ENCODE data around the gene LCE1F.

LCE1F gene, protein sequence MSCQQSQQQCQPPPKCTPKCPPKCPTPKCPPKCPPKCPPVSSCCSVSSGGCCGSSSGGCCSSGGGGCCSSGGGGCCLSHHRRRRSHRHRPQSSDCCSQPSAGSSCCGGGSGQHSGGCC

DNA sequence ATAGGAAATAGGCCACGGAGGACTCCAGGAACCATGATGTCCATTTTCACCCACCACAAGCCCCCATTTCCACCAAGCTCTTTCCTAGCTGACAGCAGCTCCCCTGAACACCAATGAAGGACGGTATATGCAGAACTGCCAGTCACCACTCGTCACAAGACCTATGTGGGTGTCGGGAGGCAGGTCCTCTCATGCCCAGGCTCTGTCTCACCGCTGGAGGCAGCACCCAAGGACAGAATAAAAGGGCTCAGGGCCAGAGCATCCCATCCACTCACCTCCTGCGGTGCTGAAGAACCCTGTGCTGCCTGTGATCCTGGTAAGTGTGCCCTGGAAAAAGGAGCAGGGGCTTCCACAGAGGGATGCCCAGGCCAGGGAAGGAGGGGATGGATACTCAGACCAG lies at the start of gene LCE1F:
Gene LCE1F (plus strand): TSS at position 266 of the 400 bp plus-strand sequence. CDS start 1,232 bp downstream, outside the sequence.
- no peak for DNase-seq

DNA sequence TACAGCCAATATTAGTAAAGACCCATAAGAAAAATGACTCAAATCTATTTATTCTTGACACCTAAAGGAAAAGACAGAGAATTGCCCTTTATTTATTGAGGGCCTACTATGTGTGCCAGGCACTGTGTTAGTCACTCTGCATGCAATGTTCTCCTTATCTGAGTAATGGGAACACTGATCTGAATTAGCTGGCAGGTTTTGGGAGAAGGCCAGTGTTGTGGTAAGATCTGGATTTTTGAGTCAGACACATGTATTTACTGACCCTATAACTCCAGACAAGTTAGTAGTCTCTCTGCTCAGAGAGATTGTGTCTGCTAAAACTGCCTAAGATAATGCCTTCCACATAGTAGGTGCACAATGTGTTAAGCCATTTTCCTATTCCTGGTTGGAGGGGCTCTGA lies 49.7 kb upstream of the LCE1F start:
- no peak for DNase-seq

DNA sequence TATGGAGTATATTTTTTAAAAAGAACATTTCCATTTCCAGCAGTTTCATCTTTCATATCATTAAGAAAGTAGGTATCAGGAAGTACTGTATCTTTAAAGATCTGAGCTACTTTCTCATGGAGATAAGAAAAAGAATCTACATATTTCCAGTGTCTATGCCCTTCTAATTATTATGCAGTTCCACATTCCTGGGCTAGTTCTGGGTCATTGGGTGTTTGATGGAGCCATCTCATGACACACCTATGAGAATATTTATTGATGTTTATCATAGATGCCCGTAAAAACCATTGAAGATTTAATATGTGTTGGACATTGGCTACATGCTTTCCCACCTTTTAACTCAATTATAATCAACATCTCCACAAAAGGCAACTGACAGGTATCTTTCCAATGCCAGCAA lies 46.0 kb upstream of the LCE1F start:
- no peak for DNase-seq

DNA sequence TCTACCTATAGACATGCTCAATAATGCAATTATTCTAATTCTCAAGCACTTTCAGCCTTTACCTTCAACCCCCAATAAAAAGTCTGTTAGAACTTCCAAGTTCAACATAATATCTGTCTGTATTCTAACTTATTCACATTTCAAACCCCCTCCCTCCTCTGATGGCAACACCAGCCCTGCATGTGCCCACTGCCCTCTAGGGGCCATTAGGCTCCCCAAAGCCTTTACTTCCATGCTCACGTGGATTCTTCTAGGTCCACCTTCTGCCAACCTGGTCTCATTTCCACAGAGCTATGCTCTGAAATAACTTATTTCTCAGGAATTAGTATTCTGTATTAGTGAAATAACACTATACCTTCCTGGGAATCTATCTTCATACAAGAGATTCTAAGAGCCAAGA lies 39.3 kb upstream of the LCE1F start:
- DNase-seq: no peak

DNA sequence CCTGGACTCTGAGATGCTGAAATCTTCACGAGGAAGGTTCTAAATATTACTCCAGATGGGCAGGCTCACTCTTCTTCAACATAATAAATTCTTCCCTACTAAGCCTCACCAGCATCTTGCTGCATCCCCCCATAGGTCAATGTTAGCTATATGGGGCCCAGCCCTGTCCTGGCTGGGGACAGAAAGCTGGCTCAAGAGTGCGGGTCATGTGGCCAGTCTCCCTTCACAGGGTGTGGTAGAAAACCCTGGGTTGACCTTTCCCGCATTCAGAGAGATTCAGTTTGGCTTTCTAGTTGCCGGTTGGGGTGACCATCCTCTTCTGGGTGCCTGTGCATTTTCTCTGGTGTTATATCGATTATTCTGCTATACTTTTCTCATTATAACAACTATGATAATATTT lies 36.9 kb upstream of the LCE1F start:
- DNase-seq: no peak

DNA sequence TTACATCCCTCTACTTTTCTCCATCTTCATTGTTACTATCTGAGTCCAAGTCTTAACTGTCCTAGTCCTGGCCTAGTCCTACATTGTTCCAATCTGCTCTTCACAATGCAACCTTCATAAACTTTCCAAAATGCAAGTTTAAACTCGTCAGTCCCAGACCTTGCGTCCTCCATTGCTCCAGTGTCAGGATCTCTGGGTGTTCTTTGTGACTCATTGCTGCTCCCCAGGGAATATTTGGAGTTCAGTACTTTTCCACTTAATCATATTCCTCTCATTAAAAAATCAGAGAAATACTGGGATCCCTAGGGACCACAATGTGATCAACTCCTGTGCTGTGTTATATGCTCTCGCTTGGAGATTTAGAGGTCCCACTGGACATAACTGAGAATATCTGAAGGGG lies 35.1 kb upstream of the LCE1F start:
- DNase-seq: no peak

DNA sequence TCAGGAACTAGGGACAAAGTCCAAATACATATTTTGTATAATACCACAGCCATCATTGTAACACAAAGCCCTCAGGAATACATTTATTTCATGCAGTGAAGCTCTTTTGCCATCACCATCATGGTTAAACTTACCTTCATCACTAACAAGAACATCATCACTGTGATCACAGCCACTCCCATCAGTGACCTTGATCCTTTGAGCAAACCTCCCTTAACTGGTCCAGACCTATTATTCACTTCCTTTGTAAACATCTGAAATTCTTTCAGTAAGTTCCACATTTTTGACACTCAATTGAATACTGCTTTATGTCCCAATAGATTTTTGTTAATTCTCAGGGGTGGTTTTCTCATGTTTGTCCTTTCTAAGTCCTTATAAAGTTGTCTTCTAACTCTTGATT lies 33.3 kb upstream of the LCE1F start:
- no peak for DNase-seq

DNA sequence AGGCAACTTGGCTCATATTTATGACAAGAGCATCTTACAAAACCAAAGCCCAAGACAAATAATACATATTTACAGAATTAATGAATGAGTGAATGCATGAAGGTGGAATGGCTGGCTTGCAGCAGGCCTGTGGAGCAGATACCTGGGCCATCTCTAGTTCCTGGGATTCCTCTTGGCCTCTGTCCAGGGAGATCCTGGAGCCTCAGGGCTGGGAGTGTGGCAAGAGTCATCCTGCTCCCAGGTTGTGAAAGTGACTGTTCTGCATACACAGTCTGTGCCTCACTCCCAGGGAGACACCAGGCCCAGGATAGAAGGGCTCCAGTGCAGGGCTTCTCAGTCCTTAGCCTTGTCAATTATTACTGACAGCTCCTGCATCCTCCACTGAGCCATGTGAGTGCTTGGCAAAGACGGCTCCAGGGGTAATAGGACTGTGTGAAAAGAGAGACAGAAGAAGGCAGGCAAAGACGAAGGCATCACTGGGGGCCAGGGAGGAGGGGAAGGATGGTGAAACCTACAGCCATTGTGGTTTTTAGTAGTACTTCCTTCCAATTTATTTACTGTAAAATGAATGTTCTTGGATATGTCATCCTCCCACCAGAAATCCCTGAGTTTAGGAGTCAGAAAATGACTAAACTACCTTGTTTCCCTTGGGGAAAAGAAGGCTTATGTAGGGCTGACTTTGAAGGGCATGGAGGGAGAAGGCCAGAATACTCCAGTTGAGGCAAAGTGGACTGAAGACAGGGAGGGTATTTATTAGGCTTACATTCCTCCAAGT lies 31.4 kb upstream of the LCE1F start:
- no peak for DNase-seq

DNA sequence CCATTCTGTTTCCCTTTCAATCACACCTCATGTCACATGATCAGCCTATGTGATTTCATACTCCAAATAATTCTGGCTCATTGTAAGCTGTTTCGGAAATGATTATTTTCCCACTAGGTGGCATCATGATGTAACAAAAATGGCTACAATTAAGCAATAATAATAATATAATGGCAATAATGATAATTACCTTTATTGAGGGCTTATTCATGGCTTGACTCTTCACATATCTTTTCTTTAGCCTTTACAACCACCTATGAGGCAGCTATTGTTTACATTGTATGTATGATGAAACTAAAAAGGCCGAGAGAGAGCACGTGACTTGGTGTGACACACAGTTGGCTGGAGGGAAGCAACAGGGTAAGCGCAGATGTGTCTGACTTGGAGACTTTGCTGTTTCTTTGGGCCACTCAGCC lies 29.6 kb upstream of the LCE1F start:
- no peak for DNase-seq

DNA sequence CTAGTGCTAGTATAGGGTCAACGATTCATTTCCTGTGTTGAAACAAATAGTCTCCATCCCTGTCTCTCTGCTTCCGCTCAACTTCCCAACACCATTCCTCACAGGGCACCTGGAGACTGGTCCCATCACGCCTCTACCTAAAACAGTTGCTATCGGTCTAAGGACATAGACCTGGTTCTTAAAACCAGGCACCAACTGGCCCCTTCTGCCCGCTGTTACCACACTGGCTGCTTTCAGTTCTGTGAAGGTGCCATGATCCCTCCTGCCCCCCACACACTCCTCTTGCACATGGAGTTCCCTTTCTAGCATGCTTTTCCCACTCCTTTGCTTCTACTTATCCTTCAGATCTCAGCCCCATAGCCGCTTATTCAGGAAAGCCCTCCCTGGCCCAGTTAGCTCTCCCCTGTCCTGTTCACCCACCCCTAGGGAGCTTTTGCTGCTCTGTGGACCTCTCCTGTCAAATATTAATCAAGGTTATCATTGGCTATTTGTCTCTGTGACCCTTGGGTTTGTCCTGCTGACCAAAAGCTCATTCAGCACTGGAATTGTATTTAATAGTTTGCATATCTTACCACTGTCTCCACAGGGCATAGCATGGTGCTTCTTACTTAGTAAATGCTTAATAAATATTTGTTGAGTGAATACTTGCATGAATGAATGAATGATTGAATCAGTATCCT lies 29.0 kb upstream of the LCE1F start:
- no peak for DNase-seq

DNA sequence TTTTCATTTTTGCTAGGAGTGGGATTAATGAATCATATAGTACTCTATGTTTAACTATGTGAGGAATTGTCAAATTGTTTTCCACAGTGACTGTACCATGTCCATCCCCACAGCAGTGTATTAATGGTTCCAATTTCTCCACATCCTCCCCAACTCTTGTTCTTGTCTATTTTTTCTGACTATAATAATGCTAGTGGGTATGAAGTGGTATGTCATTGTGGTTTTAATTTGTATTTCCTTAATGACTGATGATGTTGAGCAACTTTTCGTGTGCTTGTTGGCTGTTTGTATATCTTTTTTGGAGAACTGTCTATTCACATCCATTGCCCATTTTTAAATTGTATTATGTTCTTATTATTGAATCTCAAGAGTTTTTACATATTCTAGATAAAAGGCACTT lies 27.1 kb upstream of the LCE1F start:
- no peak for DNase-seq

DNA sequence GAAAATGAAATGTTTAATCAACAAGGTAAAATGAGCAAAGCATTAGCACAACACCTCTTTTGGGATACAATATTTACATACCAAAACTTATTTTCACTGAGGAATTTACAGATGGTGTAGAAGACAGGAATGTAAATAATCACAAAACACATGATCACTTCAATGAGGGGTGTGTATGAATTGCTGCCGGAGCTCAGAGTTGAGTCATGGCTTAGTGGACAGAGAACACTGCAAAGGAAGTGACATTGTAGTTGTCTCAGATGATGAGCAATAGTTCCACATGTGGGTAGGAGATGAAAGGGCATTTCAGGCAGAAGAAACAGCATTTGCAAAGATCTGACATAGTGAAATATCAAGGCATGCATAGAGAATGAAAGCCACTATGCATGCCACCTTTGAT lies 22.7 kb upstream of the LCE1F start:
- no peak for DNase-seq

DNA sequence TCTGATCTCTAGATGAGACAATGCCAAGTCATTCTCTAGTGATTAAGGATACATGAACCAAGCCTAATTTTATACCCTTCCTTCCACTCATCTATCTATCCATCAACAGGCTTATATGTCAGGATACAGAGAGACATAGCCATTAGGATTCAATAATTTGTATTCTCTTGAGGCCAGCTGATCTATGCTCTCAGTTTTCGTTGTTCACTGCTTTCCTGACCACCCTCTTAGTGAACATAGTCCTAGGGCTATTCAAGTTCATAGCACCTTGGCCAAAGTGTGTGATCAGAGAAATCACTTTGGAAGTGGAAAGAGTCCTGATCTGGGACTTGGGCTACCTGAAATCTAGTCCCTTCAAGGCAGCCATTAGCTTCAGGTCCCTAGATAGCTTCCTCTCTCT lies 21.4 kb upstream of the LCE1F start:
- no peak for DNase-seq

DNA sequence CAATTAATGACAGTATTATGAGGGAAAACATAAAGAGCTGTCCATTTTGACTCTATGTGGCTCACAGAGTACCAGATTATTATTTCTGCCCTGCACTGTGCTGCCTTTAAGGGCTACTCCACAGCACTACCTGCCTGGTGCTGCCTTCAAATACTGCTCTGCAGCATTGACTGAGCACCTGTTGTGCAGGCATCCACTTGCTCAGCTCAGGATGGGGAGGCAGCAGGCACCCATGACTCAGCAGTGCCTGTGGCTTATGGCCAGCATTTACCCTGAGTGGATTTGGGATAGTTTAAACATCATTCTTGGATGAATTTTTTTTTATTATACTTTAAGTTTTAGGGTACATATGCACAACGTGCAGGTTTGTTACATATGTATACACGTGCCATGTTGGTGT lies 18.1 kb upstream of the LCE1F start:
- DNase-seq: no peak

DNA sequence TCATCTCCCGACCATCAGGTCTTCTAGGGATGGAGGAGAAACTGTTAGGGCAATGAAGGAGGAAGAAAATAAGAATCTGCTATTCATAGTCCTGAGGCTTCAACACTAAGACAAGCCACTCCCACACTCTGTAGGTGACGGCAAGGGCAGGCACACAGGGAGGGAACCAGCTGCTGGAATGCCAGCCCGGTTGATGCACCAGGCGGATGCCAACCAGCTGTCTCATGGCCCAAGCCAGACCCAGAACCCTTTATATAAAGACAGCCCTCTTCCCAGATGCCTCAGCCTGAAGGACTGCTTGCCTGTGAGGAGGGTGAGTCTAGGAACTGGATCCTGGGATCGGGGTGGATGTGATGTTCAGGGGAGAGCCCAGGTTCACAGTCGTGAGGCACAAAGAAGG lies 17.2 kb upstream of the LCE1F start, which contains the start of gene KPRP:
Gene KPRP (plus strand): TSS at position 279 of the 400 bp plus-strand sequence. CDS start 1,564 bp downstream, outside the sequence.
- no peak for DNase-seq

DNA sequence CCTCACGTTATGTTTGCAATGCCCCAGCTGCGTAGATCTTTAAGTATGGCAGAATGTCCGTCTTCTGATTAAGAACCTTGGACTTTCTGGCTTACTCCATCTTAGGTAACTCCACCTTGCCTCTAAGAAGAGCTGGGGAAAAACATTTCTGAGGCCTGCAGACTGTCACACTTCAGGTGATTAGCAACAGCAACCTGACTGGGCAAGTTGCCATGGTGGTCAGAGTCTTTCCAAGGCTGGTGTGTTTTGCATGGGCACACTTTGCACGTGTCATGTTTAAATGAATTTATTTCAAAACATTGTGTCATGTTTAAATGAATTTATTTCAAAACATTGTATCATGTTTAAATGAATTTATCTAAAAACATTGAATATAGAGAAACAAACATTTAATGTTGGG lies 16.3 kb upstream of the LCE1F start:
- DNase-seq: no peak

DNA sequence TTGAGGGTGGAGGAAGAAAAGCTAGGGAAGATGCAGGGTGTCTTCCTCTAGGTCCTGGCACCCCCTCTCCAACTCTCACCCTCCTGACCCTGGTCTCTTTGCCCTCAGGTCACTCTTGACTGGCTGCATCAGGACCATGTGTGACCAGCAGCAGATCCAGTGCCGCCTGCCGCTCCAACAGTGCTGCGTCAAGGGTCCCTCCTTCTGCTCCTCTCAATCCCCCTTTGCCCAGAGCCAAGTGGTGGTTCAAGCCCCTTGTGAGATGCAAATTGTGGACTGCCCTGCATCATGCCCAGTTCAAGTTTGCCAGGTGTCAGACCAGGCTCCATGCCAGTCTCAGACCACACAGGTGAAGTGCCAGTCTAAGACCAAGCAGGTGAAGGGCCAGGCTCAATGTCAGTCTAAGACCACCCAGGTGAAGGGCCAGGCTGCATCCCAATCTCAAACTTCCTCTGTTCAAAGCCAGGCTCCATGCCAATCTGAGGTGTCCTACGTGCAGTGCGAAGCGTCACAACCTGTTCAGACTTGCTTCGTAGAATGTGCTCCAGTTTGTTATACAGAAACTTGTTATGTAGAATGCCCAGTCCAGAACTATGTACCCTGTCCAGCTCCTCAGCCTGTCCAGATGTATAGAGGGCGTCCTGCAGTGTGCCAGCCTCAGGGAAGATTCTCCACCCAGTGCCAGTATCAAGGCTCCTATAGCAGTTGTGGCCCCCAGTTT lies 15.3 kb upstream of the LCE1F start:
- DNase-seq: no peak

DNA sequence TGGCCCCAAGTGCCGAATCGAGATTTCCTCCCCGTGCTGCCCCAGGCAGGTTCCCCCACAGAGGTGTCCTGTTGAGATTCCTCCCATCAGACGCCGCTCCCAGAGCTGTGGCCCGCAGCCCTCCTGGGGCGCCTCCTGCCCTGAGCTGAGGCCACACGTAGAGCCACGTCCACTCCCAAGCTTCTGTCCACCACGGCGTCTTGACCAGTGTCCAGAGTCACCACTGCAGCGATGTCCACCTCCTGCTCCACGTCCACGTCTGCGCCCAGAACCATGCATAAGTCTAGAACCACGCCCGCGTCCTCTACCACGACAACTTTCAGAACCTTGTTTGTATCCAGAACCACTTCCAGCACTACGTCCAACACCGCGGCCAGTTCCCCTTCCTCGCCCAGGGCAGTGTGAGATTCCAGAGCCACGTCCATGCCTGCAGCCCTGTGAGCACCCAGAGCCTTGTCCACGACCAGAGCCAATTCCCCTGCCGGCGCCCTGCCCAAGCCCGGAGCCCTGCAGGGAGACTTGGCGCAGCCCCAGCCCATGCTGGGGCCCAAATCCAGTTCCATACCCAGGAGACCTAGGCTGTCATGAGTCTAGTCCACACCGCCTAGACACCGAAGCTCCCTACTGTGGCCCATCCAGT lies 14.3 kb upstream of the LCE1F start:
- DNase-seq: no peak

DNA sequence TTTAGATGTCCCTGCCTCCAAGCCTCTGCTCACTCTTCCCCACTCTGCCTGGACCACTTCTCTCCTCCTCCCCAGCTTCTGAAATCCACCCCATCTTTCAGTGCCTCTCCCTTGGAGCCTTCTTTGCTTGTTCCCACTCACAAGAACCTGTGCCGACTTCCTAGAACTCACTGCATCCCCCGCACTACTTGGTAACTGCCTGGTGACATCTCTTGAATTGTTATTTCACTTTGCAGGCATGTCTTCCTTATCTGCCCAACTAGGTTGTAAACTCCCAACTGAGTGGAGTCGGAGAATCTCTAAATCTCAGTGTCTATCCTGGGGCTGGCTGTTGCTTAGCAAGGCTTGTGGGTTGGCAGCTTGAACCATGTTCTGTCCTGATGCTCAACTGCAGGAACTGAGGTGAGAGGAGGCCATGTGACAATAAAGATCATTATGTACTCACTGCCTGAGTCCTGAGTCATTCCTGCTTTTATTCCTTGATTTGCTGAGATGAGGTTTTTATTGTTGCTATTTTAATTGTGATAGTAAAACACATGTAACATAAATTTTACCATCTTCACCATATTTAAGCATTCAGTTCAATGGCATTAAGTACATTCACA lies 13.2 kb upstream of the LCE1F start:
- DNase-seq: no peak

DNA sequence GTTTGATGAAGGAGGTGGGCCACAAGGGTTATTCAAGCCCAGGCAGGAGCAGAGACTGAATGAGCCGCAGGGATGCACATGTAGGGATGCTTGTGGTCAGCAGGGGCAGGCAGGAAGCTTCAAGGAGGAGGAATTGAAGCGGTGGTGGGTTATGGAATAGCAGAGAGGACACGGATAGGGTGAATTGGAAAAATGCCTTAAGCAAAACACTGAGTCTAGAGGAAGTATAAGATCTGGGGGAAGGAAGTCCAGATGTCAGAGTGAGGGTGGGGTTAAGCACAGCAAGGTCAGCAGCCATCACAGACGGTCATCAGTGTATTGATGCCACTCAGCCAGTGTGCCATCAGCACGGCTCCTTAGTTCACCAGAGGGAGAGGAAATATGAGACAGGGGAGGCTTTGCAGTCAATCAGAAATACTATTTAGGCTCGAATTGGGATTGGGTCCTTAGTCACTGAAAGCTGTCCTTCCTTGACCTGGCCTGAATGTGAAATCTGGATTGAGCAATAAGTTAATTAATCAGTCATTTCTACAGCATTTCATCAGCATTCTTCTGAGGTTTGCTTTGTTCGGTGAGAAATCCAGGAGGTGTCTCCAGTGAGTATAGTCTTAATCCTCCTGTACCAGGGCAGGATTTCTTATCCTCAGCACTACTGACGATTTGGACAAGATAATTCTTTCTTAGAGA lies 6.0 kb upstream of the LCE1F start:
- no peak for DNase-seq

DNA sequence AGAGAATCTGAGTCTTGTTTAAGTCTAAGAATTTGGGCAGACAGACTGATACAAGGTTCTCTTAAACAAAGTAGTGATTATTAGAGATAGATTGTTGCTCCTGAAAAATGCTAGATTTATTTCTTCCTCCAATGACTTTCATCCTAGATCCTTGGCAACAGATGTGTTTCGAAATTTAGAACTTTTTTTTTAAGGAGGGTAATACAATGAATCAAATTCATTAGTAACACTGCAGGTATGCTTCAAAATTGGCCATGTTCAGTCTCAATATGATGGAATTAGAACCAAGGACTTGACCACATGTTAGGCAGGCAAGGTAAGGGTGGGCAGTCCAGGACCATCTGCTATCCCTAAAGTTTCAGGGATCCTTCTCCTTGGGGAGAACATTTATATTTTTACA lies 4.5 kb upstream of the LCE1F start:
- DNase-seq: no peak

DNA sequence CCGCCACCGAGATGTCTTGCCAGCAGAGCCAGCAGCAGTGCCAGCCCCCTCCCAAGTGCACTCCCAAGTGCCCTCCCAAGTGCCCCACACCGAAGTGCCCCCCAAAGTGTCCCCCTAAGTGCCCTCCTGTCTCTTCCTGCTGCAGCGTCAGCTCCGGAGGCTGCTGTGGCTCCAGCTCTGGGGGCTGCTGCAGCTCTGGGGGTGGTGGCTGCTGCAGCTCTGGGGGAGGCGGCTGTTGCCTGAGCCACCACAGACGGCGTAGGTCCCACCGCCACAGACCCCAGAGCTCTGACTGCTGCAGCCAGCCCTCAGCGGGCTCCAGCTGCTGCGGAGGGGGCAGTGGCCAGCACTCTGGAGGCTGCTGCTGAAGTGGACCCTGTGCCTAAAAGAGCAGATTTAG lies 1.4 kb downstream of the LCE1F start:
- DNase-seq: no peak

Data from activated CD4-positive, alpha-beta T cell treated with anti-CD3 and anti-CD28 coated beads, Interleukin-10, Interleukin-2, amounts not matched to agents 100 ng/mL and 50 ng/mL, durations not matched to agents 16 hours and 8 hours (primary cell).